RWPE1 (cell line): ENCODE results near the gene ST8SIA1.

Source experiments
- CTCF ChIA-PET: fragments of 350-600 bp; sonication (Branson Sonifier 250); formaldehyde crosslinking; extraction: SDS; loops from one replicate; lab custom pipeline; 2021; lab: Yijun Ruan, JAX
- POLR2A ChIA-PET: fragments of 400-600 bp; formaldehyde crosslinking; extraction: SDS; loops from one replicate; lab custom pipeline; 2020; ENCODE audit warnings: antibody characterized with exemption; ENCODE audit not compliant: low non-redundant PET; lab: Yijun Ruan, JAX
- DNase-seq: peaks from one replicate; pipeline ENCODE4 v3.0.0; 2012; ENCODE audit warnings: low spot score
- H3K27ac ChIP-seq: fragments of 450-650 bp; 2 replicates; pipeline ENCODE4 v1.5.1; 2017
- TF ChIP-seq, protein P1 (sequence below): fragments of 450-650 bp; conservative IDR thresholded peaks from 2 replicates; pipeline ENCODE4 v1.5.1; 2017; ENCODE audit warnings: low read depth, mild to moderate bottlenecking

Gene ST8SIA1

DNA sequence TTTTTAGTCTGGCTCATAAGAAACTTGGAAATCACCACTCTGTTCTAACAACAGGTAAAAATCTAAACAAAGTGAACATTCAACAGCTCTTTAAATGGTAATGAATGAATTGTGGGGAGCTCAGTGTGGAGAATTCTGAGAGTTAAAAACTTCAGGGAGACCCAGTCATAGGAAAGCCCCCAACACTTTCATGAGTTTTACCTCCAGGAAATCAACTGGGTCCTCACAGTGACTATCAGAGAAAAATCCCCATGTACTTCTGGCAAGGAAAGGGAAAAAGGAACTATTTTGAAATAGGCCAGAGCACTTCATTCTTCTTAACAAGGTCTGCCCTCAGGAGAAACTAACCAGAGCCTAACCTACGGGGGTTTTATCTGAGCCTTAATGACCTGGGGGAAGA lies 153.8 kb downstream of the ST8SIA1 start:
- no peak for DNase-seq
- ChIA-PET CTCF (interaction anchor here (0.6 kb wide), 1 partner anchor 94 kb away, joined by 3 read pairs; no protein-coding TSS in a partner anchor), POLR2A (no interaction called here)
- TF ChIP-seq, protein P1, sequence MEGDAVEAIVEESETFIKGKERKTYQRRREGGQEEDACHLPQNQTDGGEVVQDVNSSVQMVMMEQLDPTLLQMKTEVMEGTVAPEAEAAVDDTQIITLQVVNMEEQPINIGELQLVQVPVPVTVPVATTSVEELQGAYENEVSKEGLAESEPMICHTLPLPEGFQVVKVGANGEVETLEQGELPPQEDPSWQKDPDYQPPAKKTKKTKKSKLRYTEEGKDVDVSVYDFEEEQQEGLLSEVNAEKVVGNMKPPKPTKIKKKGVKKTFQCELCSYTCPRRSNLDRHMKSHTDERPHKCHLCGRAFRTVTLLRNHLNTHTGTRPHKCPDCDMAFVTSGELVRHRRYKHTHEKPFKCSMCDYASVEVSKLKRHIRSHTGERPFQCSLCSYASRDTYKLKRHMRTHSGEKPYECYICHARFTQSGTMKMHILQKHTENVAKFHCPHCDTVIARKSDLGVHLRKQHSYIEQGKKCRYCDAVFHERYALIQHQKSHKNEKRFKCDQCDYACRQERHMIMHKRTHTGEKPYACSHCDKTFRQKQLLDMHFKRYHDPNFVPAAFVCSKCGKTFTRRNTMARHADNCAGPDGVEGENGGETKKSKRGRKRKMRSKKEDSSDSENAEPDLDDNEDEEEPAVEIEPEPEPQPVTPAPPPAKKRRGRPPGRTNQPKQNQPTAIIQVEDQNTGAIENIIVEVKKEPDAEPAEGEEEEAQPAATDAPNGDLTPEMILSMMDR = no peak
- no peak overlapping the region for H3K27ac ChIP-seq

- TF ChIP-seq, protein P1 = no peak
- POLR2A ChIA-PET = no interaction called here
- H3K27ac ChIP-seq = no peak overlapping the region
- peak; percentile 26 for DNase-seq
- CTCF ChIA-PET = interaction anchor here (0.8 to 1.9 kb wide), 8 partner anchors 9 to 176 kb away, joined by 3 to 7 read pairs (median 4); no protein-coding TSS in a partner anchor
These were observed 161.3 kb downstream of the ST8SIA1 start for GRCh38 chr12:22173177-22173576.

DNA sequence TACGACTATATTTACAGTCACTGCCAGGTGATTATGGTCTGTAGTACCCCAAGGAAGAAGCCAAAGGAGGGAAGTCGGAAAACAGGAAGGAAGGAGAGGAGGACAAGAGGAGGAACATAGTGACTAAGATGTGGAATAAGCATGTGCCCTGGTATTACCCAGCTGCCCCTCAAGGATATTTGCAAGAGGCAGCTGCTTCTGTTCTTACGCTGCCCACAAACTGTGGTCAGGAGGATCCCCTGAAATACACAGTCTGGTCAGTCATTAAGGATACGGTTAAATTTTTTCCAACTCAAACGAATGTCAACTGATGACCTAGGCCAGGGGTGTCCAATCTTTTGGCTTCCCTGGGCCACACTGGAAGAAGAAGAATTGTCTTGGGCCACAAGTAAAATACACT lies 162.0 kb downstream of the ST8SIA1 start:
- TF ChIP-seq, protein P1 = no peak
- DNase-seq = no peak
- ChIA-PET POLR2A (no interaction called here), CTCF (interaction anchor here (0.8 to 1.9 kb wide), 8 partner anchors 8 to 176 kb away, joined by 3 to 7 read pairs (median 4); no protein-coding TSS in a partner anchor)
- no peak overlapping the region for H3K27ac ChIP-seq

GRCh38 chr12:22169376-22169775 lies 165.1 kb downstream of the ST8SIA1 start:
- ChIA-PET CTCF (no interaction called here), POLR2A (no interaction called here)
- no peak overlapping the region for H3K27ac ChIP-seq
- DNase-seq = no peak
- TF ChIP-seq, protein P1 = no peak

GRCh38 chr12:22164139-22164538 lies 170.4 kb downstream of the ST8SIA1 start:
- no peak for DNase-seq
- POLR2A ChIA-PET = no interaction called here
- CTCF ChIA-PET = interaction anchor here (0.6 to 0.9 kb wide), 2 partner anchors 9 to 244 kb away, joined by 3 to 4 read pairs; no protein-coding TSS in a partner anchor
- TF ChIP-seq, protein P1 = no peak
- H3K27ac ChIP-seq = no peak overlapping the region

DNA sequence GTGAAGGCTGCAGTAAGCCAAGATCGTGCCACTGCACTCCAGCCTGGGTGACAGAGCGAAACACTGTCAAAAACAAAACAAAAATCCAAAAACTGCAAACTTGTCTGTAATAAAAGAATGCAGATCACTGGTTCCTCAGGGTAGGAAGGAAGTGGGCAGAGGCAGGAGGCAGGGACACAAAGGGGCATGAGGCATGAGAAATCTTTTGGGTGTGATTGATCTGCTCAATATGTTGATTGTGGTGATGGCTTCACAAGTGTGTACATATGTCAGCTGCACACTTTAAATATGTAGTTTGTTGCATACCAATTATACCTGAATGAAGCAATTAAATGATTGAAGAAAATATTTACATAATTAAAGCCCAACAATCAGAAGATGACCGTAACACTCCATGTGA lies 170.9 kb downstream of the ST8SIA1 start:
- no peak overlapping the region for H3K27ac ChIP-seq
- POLR2A ChIA-PET = no interaction called here
- no peak for DNase-seq
- CTCF ChIA-PET = no interaction called here
- TF ChIP-seq, protein P1 = no peak
